K562 (cell line): ENCODE results near the gene CBX3. TPM values are rescaled to one million over a fixed set of nuclear protein-coding genes. Genes with fewer than 3 reads are reported as not detected.
A peak's percentile ranks its signal among the peaks of the same experiment; 100 is the strongest.

ENCODE experiments used
- CAMTA2 ChIP-seq: fragments of 250-450 bp; sonication (Bioruptor Pico); conservative IDR thresholded peaks from 2 replicates; pipeline ENCODE4 v1.5.1; 2022
- DMBX1 ChIP-seq: fragments of 250-450 bp; sonication (Bioruptor Pico); IDR thresholded peaks from 2 replicates; pipeline ENCODE4 v1.8.0; 2022; ENCODE audit warnings: inconsistent platforms, mild to moderate bottlenecking, moderate library complexity, borderline replicate concordance
- E2F6 ChIP-seq, 2 experiments: IDR thresholded peaks; 2 replicates each; pipeline ENCODE4 v1.6.1; 2011; ENCODE audit warnings: borderline replicate concordance in 1 of 2, control low read depth in 1 of 2, low read depth in 1 of 2, low read length in 1 of 2, mild to moderate bottlenecking in 1 of 2, mixed read lengths in 1 of 2, moderate library complexity in 1 of 2; ENCODE audit not compliant: insufficient read depth in 1 of 2, insufficient read length in 1 of 2, poor library complexity in 1 of 2, severe bottlenecking in 1 of 2; ENCODE audit errors: extremely low read depth in 1 of 2
- ETS2 ChIP-seq: IDR thresholded peaks from 2 replicates; pipeline ENCODE4 v1.6.1; 2016; ENCODE audit warnings: borderline replicate concordance, missing genetic modification characterization, mild to moderate bottlenecking, moderate library complexity, missing compliant biosample characterization; ENCODE audit not compliant: poor library complexity, severe bottlenecking
- EZH2 ChIP-seq: IDR thresholded peaks from 2 replicates; pipeline ENCODE4 v1.6.1; 2012; ENCODE audit warnings: low read depth, mild to moderate bottlenecking, inconsistent platforms, low read length, borderline replicate concordance
- KDM5B ChIP-seq: fragments of 200-600 bp; sonication (generic); IDR thresholded peaks from 2 replicates; pipeline ENCODE4 v1.6.1; 2012; ENCODE audit warnings: low read depth, mild to moderate bottlenecking, moderate library complexity, low read length, control low read depth, inconsistent platforms; ENCODE audit not compliant: insufficient replicate concordance
- KLF1 ChIP-seq: fragments of 450-650 bp; IDR thresholded peaks from 2 replicates; pipeline ENCODE4 v1.6.1; 2016; ENCODE audit warnings: missing genetic modification characterization, missing compliant biosample characterization
- MEF2A ChIP-seq: IDR thresholded peaks from 2 replicates; pipeline ENCODE4 v1.6.1; 2011; ENCODE audit warnings: low read depth, mild to moderate bottlenecking, low read length, moderate library complexity; ENCODE audit not compliant: control insufficient read depth
- POLR2H ChIP-seq: IDR thresholded peaks from 2 replicates; pipeline ENCODE4 v1.6.1; 2016; ENCODE audit warnings: missing genetic modification characterization, low read depth, mild to moderate bottlenecking, control low read depth, missing compliant biosample characterization, moderate library complexity
- POLR3A ChIP-seq: IDR thresholded peaks from 2 replicates; pipeline ENCODE4 v1.6.1; 2011; ENCODE audit warnings: borderline replicate concordance, mild to moderate bottlenecking, moderate library complexity; ENCODE audit not compliant: insufficient read length, insufficient read depth; ENCODE audit errors: extremely low read depth
- PURB ChIP-seq: sonication (generic); formaldehyde crosslinking; IDR thresholded peaks from 2 replicates; pipeline ENCODE4 v1.9.0; 2021; ENCODE audit warnings: low read depth, mild to moderate bottlenecking, missing genetic modification reagents
- SMAD4 ChIP-seq: fragments of 250-450 bp; sonication (Bioruptor Pico); conservative IDR thresholded peaks from 2 replicates; pipeline ENCODE4 v1.8.0; 2021; ENCODE audit warnings: inconsistent platforms, mild to moderate bottlenecking, moderate library complexity
- SRSF3 ChIP-seq: fragments of 200-400 bp; formaldehyde crosslinking; IDR thresholded peaks from 2 replicates; pipeline ENCODE4 v1.6.1; 2016; ENCODE audit warnings: mild to moderate bottlenecking, low read length, moderate library complexity; ENCODE audit not compliant: insufficient read depth
- TRIM28 ChIP-seq: fragments of 450-650 bp; IDR thresholded peaks from 2 replicates; pipeline ENCODE4 v1.6.1; 2017
- ZBTB9 ChIP-seq: fragments of 450-650 bp; formaldehyde crosslinking; IDR thresholded peaks from 2 replicates; pipeline ENCODE4 v1.4.0; 2020; ENCODE audit warnings: mild to moderate bottlenecking, moderate library complexity
- ZKSCAN8 ChIP-seq: fragments of 200-800 bp; sonication (Bioruptor generic); IDR thresholded peaks from 2 replicates; pipeline ENCODE4 v1.6.1; 2016; ENCODE audit warnings: missing genetic modification characterization, missing compliant biosample characterization
- ZNF184 ChIP-seq: sonication (generic); formaldehyde crosslinking; IDR thresholded peaks from 2 replicates; pipeline ENCODE4 v1.5.0; 2020; ENCODE audit warnings: missing genetic modification reagents
- ZNF24 ChIP-seq: fragments of 450-650 bp; IDR thresholded peaks from 2 replicates; pipeline ENCODE4 v1.6.1; 2016
- ZNF57 ChIP-seq: fragments of 450-650 bp; formaldehyde crosslinking; IDR thresholded peaks from 2 replicates; pipeline ENCODE4 v1.4.0; 2020; ENCODE audit warnings: mild to moderate bottlenecking, moderate library complexity
- polyA plus RNA-seq, 8 experiments: library from polyadenylated mRNA; depleted of rRNA in 4 of 8; stranded (reverse) in 5 of 8; unstranded in 3 of 8; fragments of >200 nt; fragmentation: Nextera tagmentation in 2 of 8; fragmentation: Illumina TruSeq in 1 of 8; extraction: Ambion mirVana in 2 of 8; extraction: Trizol in 1 of 8; gene quantifications; 2 replicates each; pipeline versions ENCODE4 v1.2.1 to v1.2.3, GENCODE V29; 2011 to 2014; ENCODE audit warnings: inconsistent platforms in 1 of 8, missing spikeins in 1 of 8
- total RNA-seq, 7 experiments: library from RNA; depleted of rRNA in 6 of 7; stranded (reverse); fragments of >200 nt in 6 of 7; fragmentation: Illumina TruSeq in 2 of 7; extraction: Trizol in 2 of 7; gene quantifications; 2 replicates each; pipeline versions ENCODE4 v1.2.1 to v1.2.3, GENCODE V29; 2011 to 2021; ENCODE audit warnings: low replicate concordance in 1 of 7
- TF ChIP-seq, protein P1 (sequence below), 2 experiments: fragments of 450-650 bp; IDR thresholded peaks; 2 replicates each; pipeline ENCODE4 v1.6.1; 2016
- TF ChIP-seq, protein P2 (sequence below), 3 experiments: IDR thresholded peaks in 2 of 3; conservative IDR thresholded peaks in 1 of 3; 2 replicates each; pipeline ENCODE4 v1.5.1; 2011 to 2012; ENCODE audit warnings: low read length in 3 of 3, mild to moderate bottlenecking in 3 of 3, control low read depth in 2 of 3, improper control_type of control experiment in 1 of 3, inconsistent platforms in 1 of 3, low read depth in 1 of 3, mixed read lengths in 1 of 3, moderate library complexity in 1 of 3; ENCODE audit not compliant: insufficient read depth in 2 of 3

Gene CBX3
- total and polyA plus RNA-seq, 9 of the 15 experiments (the other 6 are each of a cell fraction or from before 2014, with no cell fraction given) = 198 to 413 (median 328) TPM

- TF ChIP-seq ETS2 (tag) (no peak), KDM5B (peak; percentile 29), MEF2A (no peak), POLR3A (no peak), SRSF3 (peak; percentile 8; the same call in 1 of the 2 replicates), TRIM28 (no peak), ZBTB9 (no peak), ZNF57 (no peak), EZH2 (no peak), KLF1 (tag) (no peak), ZKSCAN8 (CRISPR knock-in tag) (no peak), POLR2H (tag) (no peak), SMAD4 (no peak), PURB (CRISPR knock-in tag) (no peak), ZNF184 (no peak), E2F6 (IDR thresholded peaks at IDR 0.05; ENCODE audit: borderline replicate concordance in 1 of 2, extremely low read depth in 1 of 2, insufficient read depth in 1 of 2, insufficient read length in 1 of 2, low read depth in 1 of 2, low read length in 1 of 2, poor library complexity in 1 of 2, severe bottlenecking in 1 of 2) (peak; percentile 59 to 78), DMBX1 (CRISPR knock-in tag) (no peak), ZNF24 (peak; percentile 71; the same call in 1 of the 2 replicates), CAMTA2 (CRISPR knock-in tag) (no peak)
- TF ChIP-seq, protein P1, sequence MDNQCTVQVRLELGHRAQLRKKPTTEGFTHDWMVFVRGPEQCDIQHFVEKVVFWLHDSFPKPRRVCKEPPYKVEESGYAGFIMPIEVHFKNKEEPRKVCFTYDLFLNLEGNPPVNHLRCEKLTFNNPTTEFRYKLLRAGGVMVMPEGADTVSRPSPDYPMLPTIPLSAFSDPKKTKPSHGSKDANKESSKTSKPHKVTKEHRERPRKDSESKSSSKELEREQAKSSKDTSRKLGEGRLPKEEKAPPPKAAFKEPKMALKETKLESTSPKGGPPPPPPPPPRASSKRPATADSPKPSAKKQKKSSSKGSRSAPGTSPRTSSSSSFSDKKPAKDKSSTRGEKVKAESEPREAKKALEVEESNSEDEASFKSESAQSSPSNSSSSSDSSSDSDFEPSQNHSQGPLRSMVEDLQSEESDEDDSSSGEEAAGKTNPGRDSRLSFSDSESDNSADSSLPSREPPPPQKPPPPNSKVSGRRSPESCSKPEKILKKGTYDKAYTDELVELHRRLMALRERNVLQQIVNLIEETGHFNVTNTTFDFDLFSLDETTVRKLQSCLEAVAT (IDR thresholded peaks at IDR 0.05) = peak in 1 of 2 experiments; percentile 60; a peak in 1 of 4 replicates
- TF ChIP-seq, protein P2, sequence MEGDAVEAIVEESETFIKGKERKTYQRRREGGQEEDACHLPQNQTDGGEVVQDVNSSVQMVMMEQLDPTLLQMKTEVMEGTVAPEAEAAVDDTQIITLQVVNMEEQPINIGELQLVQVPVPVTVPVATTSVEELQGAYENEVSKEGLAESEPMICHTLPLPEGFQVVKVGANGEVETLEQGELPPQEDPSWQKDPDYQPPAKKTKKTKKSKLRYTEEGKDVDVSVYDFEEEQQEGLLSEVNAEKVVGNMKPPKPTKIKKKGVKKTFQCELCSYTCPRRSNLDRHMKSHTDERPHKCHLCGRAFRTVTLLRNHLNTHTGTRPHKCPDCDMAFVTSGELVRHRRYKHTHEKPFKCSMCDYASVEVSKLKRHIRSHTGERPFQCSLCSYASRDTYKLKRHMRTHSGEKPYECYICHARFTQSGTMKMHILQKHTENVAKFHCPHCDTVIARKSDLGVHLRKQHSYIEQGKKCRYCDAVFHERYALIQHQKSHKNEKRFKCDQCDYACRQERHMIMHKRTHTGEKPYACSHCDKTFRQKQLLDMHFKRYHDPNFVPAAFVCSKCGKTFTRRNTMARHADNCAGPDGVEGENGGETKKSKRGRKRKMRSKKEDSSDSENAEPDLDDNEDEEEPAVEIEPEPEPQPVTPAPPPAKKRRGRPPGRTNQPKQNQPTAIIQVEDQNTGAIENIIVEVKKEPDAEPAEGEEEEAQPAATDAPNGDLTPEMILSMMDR (IDR thresholded peaks at IDR 0.05 in 2 of 3, conservative IDR thresholded peaks at IDR 0.05 in 1 of 3; ENCODE audit: insufficient read depth in 2 of 3, low read depth in 1 of 3, low read length in 3 of 3) = no peak
Measured at GRCh38 chr7:26202019-26202990, 760 bp downstream of the CBX3 start (continued).
